Mammary microvascular endothelial cell (primary cell): Measurements from ENCODE around the gene ZG16B. TPM values are rescaled to one million over a fixed set of nuclear protein-coding genes. Genes with fewer than 3 reads are reported as not detected.

Experiments
- total RNA-seq: library from RNA; depleted of rRNA; stranded (reverse); fragments of >200 nt; gene quantifications from 2 replicates; pipeline ENCODE4 v1.2.3, GENCODE V29; 2015

ZG16B gene
- 1.5 and 3.1 TPM in 2 replicates for total RNA-seq

DNA sequence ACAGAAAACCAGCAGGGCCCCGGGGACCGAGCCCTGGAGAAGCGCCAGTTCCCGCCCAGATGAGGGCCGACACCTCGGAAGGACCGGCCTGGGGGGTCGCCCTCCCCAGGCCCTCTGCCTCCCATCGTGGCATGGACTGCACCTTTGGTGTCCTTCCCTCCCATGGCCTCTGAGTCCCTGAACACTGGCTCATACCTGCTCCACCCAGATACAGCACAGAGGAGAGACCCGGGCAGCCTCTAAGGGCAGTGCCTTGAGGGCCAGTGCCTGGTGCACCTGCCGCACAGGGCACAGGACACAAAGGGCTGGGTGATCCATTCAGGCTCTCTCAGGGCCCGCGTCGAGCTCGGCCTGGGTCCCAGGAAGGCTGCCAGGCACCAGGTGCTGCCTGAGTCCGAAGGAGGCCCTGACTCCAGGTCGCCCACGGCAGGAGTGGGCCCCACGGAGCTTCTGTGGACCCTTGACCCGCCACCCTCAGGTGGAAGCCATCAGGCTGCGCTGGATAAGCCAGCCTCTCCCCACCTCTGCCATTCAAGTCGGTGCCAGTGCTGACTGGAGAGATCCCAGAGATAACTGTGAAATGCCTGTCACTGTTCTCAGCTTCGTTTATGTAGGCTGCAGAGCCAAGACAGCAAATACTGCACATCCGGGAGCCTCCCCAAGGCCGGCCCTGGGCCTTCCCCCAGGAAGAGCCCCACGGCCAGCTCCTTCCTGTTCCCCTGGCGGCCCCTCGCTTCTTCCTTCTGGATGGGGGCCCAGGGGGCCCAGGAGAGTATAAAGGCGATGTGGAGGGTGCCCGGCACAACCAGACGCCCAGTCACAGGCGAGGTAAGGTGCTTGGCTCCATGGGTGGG lies at the start of gene ZG16B:
ZG16B (plus strand) TSS at position 803 of the 854 bp plus-strand sequence. CDS start 139 bp downstream, outside the sequence.

DNA sequence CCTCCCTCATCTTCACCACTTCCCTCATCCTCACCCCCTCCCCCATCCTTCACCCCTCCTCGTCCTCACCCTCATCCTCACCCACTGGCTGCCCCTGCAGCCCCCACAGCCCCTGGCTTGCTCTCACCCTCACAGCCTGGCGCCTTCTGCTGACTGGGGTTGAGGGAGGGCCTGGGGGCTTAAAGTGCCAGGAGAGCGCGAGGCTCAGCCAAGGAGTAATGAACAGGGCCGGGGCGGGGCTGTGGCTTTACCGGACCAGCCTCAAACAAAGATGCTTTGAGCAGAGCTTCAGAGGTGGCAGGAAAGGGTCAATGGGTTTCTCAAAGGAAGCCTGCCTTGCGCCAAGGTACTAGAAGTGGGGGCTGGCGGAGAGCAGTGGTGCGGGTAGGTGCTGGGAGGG lies 42.7 kb upstream of the ZG16B start, which contains the start of gene PRSS33:
PRSS33 (minus strand) TSS at position 155 of the 400 bp plus-strand sequence. CDS start 1,013 bp downstream, outside the sequence.

DNA sequence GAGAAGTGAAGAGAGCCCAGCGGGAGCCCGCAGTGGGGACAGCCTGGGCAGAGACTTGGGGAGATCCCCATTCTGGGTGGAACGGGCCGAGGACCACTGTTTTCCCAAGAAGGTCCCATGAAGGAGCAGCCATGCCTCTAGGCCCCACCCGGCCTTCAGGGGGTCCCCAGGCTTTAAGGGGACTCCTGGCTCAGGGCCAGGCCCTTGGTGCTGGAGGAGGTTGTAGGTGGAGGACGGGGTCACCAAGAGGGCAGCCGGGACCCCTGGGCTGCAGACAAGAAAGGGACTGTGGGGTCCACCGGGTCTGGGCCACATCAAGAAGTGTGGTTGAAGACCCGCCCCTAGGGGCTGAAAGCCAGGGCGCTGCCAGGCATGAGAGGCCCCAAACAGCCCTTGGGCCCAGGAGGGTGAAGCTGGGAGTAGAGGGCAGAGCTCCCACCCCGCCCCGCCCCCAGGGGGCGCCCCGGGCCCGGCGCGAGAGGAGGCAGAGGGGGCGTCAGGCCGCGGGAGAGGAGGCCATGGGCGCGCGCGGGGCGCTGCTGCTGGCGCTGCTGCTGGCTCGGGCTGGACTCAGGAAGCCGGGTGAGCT lies 13.3 kb upstream of the ZG16B start, which contains the start of gene PRSS21:
PRSS21 (plus strand) TSS at position 487 of the 589 bp plus-strand sequence; CDS start at position 519, 32 bp downstream.

GRCh38 chr16:2857451-2858244 lies 27.5 kb downstream of the ZG16B start, which contains the start of gene PRSS22:
PRSS22 (minus strand) TSS chr16:2858170; CDS start chr16:2858104, 66 bp downstream.

Other genes with a start within 250 kb of the ZG16B start
- 31.5 and 53.4 TPM in 2 replicates for gene KCTD5, start 147.8 kb upstream of the ZG16B start, total RNA-seq
- under 0.01 TPM in 1 of 2 replicates, not detected in the other for gene PRSS27, start 110.1 kb upstream of the ZG16B start, total RNA-seq
- gene SRRM2, start 77.7 kb upstream of the ZG16B start, total RNA-seq = 38.3 and 54.9 TPM in 2 replicates
- 647 and 787 TPM in 2 replicates for gene ELOB, start 53.0 kb upstream of the ZG16B start, total RNA-seq
- not detected in 2 replicates for gene PRSS33, start 42.7 kb upstream of the ZG16B start, total RNA-seq
- not detected in 2 replicates for gene PRSS41, start 31.8 kb upstream of the ZG16B start, total RNA-seq
- gene PRSS21, start 13.1 kb upstream of the ZG16B start, total RNA-seq = 0.20 and 1.2 TPM in 2 replicates
- gene PRSS22, start 27.9 kb downstream of the ZG16B start, total RNA-seq = not detected in 2 replicates
- gene FLYWCH2, start 52.9 kb downstream of the ZG16B start, total RNA-seq = 50.6 and 67.3 TPM in 2 replicates
- gene FLYWCH1, start 81.6 kb downstream of the ZG16B start, total RNA-seq = 41.5 and 51.1 TPM in 2 replicates
- not detected in 2 replicates for gene KREMEN2, start 134.0 kb downstream of the ZG16B start, total RNA-seq
- gene PAQR4, start 139.0 kb downstream of the ZG16B start, total RNA-seq = 23.8 and 24.1 TPM in 2 replicates
- 28.1 and 31.3 TPM in 2 replicates for gene PKMYT1, start 150.1 kb downstream of the ZG16B start, total RNA-seq
- not detected in 2 replicates for gene CLDN9, start 182.6 kb downstream of the ZG16B start, total RNA-seq
- gene CLDN6, start 187.9 kb downstream of the ZG16B start, total RNA-seq = 0.15 TPM in 1 of 2 replicates, not detected in the other
- 174 and 225 TPM in 2 replicates for gene TNFRSF12A, start 190.1 kb downstream of the ZG16B start, total RNA-seq
- gene HCFC1R1, start 193.6 kb downstream of the ZG16B start, total RNA-seq = 18.6 and 24.1 TPM in 2 replicates
- gene THOC6, start 193.7 kb downstream of the ZG16B start, total RNA-seq = 30.9 and 37.2 TPM in 2 replicates
- gene BICDL2, start 206.6 kb downstream of the ZG16B start, total RNA-seq = not detected in 2 replicates
- under 0.01 and 0.15 TPM in 2 replicates for gene MMP25, start 216.3 kb downstream of the ZG16B start, total RNA-seq
- 824 and 885 TPM in 2 replicates for gene IL32, start 235.3 kb downstream of the ZG16B start, total RNA-seq